ENCODE measurements around the gene KITLG.

DNA sequence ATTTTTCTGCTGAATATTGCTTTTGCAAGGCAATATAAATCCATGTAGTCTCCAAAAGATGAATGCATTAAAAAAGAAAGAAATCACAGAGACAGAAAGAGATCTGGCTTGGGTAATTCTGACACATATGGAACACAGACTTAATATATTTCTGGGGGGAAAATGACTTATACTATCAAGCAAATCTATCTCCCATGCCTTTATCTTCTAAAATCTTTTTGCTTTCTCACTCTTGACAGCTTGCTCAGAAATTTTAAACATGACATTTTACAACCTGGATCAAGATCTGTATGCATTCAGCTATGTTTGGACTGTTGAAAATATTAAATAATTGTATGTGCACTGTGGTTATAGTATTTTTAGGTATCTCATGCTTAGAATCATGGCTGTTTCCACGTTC lies 73.0 kb downstream of the KITLG start:
- TF ChIP-seq, protein P1, sequence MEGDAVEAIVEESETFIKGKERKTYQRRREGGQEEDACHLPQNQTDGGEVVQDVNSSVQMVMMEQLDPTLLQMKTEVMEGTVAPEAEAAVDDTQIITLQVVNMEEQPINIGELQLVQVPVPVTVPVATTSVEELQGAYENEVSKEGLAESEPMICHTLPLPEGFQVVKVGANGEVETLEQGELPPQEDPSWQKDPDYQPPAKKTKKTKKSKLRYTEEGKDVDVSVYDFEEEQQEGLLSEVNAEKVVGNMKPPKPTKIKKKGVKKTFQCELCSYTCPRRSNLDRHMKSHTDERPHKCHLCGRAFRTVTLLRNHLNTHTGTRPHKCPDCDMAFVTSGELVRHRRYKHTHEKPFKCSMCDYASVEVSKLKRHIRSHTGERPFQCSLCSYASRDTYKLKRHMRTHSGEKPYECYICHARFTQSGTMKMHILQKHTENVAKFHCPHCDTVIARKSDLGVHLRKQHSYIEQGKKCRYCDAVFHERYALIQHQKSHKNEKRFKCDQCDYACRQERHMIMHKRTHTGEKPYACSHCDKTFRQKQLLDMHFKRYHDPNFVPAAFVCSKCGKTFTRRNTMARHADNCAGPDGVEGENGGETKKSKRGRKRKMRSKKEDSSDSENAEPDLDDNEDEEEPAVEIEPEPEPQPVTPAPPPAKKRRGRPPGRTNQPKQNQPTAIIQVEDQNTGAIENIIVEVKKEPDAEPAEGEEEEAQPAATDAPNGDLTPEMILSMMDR (conservative IDR thresholded peaks at IDR 0.05 in 1 of 2, IDR thresholded peaks at IDR 0.05 in 1 of 2; ENCODE audit: extremely low read depth in 1 of 2, insufficient read depth in 1 of 2, low read depth in 1 of 2, low read length in 2 of 2) = no peak
- TF ChIP-seq EZH2 (IDR thresholded peaks at IDR 0.05; ENCODE audit: borderline replicate concordance, low read length) = no peak

Measured in mammary epithelial cell (primary cell).